OCI-LY1 (cell line): ENCODE results near the gene ZC3H6.

Experiments used
- H2AFZ ChIP-seq: fragments of 200-600 bp; sonication (generic), shearing (Covaris generic); 2 replicates; pipeline ENCODE4 v1.6.0; 2014; ENCODE audit warnings: antibody characterized with exemption, mild to moderate bottlenecking, low read length
- H3F3A ChIP-seq: fragments of 200-600 bp; sonication (generic), shearing (Covaris generic); 2 replicates; pipeline ENCODE4 v1.6.0; 2014; ENCODE audit warnings: mild to moderate bottlenecking, antibody characterized with exemption, low read length, moderate library complexity; ENCODE audit not compliant: insufficient read depth
- H3K27ac ChIP-seq: fragments of 200-600 bp; sonication (generic); 2 replicates; pipeline ENCODE4 v1.5.1; 2014; ENCODE audit warnings: low read length, mixed run types, mild to moderate bottlenecking, low read depth; ENCODE audit not compliant: poor library complexity, severe bottlenecking
- H3K27me3 ChIP-seq: fragments of 200-600 bp; sonication (generic); 2 replicates; pipeline ENCODE4 v1.6.0; 2014; ENCODE audit warnings: antibody characterized with exemption, mild to moderate bottlenecking, low read length, moderate library complexity; ENCODE audit not compliant: insufficient read depth
- H3K36me3 ChIP-seq: fragments of 200-600 bp; sonication (generic); 2 replicates; pipeline ENCODE4 v1.6.1; 2014; ENCODE audit warnings: mild to moderate bottlenecking, antibody characterized with exemption, low read length, moderate library complexity, mixed read lengths; ENCODE audit not compliant: insufficient read depth
- H3K4me1 ChIP-seq: fragments of 200-600 bp; sonication (generic); 2 replicates; pipeline ENCODE4 v1.5.1; 2014; ENCODE audit warnings: mild to moderate bottlenecking, low read length, moderate library complexity; ENCODE audit not compliant: insufficient read depth, severe bottlenecking
- H3K4me2 ChIP-seq: fragments of 200-600 bp; sonication (generic), shearing (Covaris generic); 2 replicates; pipeline ENCODE4 v1.6.1; 2014; ENCODE audit warnings: low read length
- H3K4me3 ChIP-seq: fragments of 200-600 bp; sonication (generic); 2 replicates; pipeline ENCODE4 v1.5.1; 2014; ENCODE audit warnings: low read length, low read depth, mild to moderate bottlenecking, mixed read lengths; ENCODE audit not compliant: poor library complexity, severe bottlenecking
- H3K79me2 ChIP-seq: fragments of 200-600 bp; shearing (Covaris generic); 2 replicates; pipeline ENCODE4 v1.6.1; 2016; ENCODE audit warnings: mixed run types, low read length, mixed read lengths; ENCODE audit not compliant: insufficient read depth
- H3K9ac ChIP-seq: fragments of 200-600 bp; sonication (generic), shearing (Covaris generic); 2 replicates; pipeline ENCODE4 v1.6.1; 2014; ENCODE audit warnings: mild to moderate bottlenecking, low read length, mixed read lengths
- H3K9me2 ChIP-seq: fragments of 200-600 bp; sonication (generic), shearing (Covaris generic); 2 replicates; pipeline ENCODE4 v1.6.1; 2014; ENCODE audit warnings: low read depth, mild to moderate bottlenecking, low read length, mixed read lengths
- H3K9me3 ChIP-seq: fragments of 200-600 bp; shearing (Covaris generic); 2 replicates; pipeline ENCODE4 v1.6.1; 2014; ENCODE audit warnings: low read length, mixed read lengths
- H4K20me1 ChIP-seq: fragments of 200-600 bp; sonication (generic), shearing (Covaris generic); 2 replicates; pipeline ENCODE4 v1.6.0; 2016; ENCODE audit warnings: mild to moderate bottlenecking, low read length; ENCODE audit not compliant: insufficient read depth
- CTCF ChIP-seq: fragments of 200-600 bp; sonication (generic), shearing (Covaris generic); IDR thresholded peaks from 2 replicates; pipeline ENCODE4 v1.5.1; 2017; ENCODE audit warnings: mild to moderate bottlenecking, antibody characterized with exemption, low read length, moderate library complexity, mixed read lengths
- EZH2 ChIP-seq: fragments of 200-600 bp; sonication (generic), shearing (Covaris generic); IDR thresholded peaks from 2 replicates; pipeline ENCODE4 v1.8.0; 2017; ENCODE audit warnings: borderline replicate concordance, mixed run types, mild to moderate bottlenecking, antibody characterized with exemption, low read length, moderate library complexity, mixed read lengths

ZC3H6 gene

GRCh38 chr2:112257575-112257974 is 17.8 kb upstream of the ZC3H6 start:
- H3K36me3 ChIP-seq: no peaks in the 10 kb centered on the region
- no peak overlapping the region for H3K4me3 ChIP-seq
- no peaks in the 10 kb centered on the region for H4K20me1 ChIP-seq
- H3F3A ChIP-seq: no peaks in the 10 kb centered on the region
- TF ChIP-seq EZH2 (no peak), CTCF (no peak)
- H3K27me3 ChIP-seq: no peaks in the 10 kb centered on the region
- H2AFZ ChIP-seq: no peak overlapping the region
- H3K9me2 ChIP-seq: no peaks in the 10 kb centered on the region
- H3K9me3 ChIP-seq: peaks cover 3% of the 10 kb centered on the region
- H3K4me1 ChIP-seq: peaks cover 36% of the 10 kb centered on the region
- no peak overlapping the region for H3K9ac ChIP-seq
- H3K79me2 ChIP-seq: peaks cover 15% of the 10 kb centered on the region
- no peak overlapping the region for H3K27ac ChIP-seq
- H3K4me2 ChIP-seq: no peak overlapping the region

GRCh38 chr2:112259509-112260294 is 15.7 kb upstream of the ZC3H6 start:
- no peaks in the 10 kb centered on the region for H3K9me2 ChIP-seq
- H3K9me3 ChIP-seq: peaks cover 7% of the 10 kb centered on the region
- H3K4me1 ChIP-seq: peaks cover 20% of the 10 kb centered on the region
- peak overlapping the region; percentile 54 for H3K4me2 ChIP-seq
- no peaks in the 10 kb centered on the region for H3K79me2 ChIP-seq
- no peaks in the 10 kb centered on the region for H4K20me1 ChIP-seq
- H3K27ac ChIP-seq: no peak overlapping the region
- peak overlapping the region; percentile 31; the same call in 1 of the 2 replicates for H3K9ac ChIP-seq
- peak overlapping the region; percentile 97 for H2AFZ ChIP-seq
- TF ChIP-seq CTCF: peak; percentile 99
- TF ChIP-seq EZH2: no peak
- no peaks in the 10 kb centered on the region for H3F3A ChIP-seq
- H3K27me3 ChIP-seq: no peaks in the 10 kb centered on the region
- H3K4me3 ChIP-seq: no peak overlapping the region
- no peaks in the 10 kb centered on the region for H3K36me3 ChIP-seq

- Histone ChIP-seq H3K4me2 (no peak overlapping the region), H3K9ac (no peak overlapping the region), H3K4me3 (no peak overlapping the region), H3K4me1 (peaks cover 19% of the 10 kb centered on the region), H3K27ac (no peak overlapping the region), H2AFZ (no peak overlapping the region), H3F3A (no peaks in the 10 kb centered on the region), H4K20me1 (no peaks in the 10 kb centered on the region), H3K27me3 (no peaks in the 10 kb centered on the region), H3K79me2 (no peaks in the 10 kb centered on the region), H3K9me3 (peaks cover 7% of the 10 kb centered on the region), H3K36me3 (no peaks in the 10 kb centered on the region), H3K9me2 (no peaks in the 10 kb centered on the region)
- TF ChIP-seq CTCF (no peak), EZH2 (no peak)
These were observed 15.1 kb upstream of the ZC3H6 start for GRCh38 chr2:112260295-112260625.
